ENCODE results near the gene RSPH9.
A peak's percentile ranks its signal among the peaks of the same experiment; 100 is the strongest.
"Not testable (repeated sequence)": the region's sequence is repeated elsewhere in the genome, so short reads cannot be mapped to it uniquely, and the experiment has no call there.

Gene RSPH9

DNA sequence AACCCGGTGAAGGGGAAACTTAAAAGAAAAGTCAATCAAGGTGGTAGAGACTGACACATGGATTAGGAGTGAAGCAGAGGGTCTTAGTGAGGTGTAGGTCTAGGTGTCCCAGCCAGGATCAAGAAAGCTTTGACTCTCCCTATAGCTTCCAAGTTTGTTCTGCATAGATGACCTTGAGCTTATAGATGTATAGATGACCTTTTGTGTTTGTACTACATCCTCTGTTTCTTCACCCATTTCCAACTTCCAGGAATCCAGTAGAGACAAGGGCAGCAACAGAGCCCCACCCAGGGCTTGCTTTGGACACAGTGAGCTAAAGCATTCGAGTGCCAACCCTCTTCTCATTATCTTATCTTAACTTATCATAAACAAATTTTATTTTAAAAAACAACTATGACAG lies 44.6 kb downstream of the RSPH9 start:
- no peak for DNase-seq

DNA sequence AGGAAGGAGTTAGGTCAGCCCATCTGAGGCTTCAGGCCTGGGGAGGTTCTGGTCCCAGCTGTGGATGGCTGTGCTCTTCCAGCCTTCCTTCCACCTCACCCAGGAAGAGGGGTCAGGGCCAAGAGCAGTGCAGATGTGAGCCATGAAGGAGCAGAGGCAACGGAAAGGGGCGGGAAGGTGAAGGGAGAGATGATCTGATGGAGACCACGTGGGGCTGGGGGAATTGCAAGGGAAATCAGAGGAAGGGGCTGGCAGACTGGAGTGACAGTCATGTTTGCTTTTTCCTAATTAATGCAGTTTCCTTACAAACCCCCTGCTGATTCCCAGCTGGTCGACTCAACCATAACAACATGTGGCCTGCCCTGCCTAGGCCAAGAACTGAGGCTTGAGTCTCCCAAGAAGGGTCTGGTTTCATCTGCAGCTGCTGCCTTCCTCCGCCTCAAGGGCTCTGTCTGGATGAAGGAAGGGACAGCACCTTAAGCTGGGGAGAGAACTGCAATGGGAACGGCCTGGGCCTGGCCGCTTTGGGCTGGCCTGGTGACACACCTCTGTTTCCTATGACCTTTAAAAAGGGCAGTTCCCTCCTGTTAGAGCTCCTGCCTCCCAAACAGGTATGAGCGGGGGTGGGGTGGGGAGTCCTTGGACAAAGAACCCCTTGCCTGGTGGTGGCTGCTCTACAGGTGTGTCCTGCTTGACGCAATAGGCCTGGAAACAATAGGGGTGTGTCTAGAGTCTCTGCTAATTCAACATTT lies 50.6 kb downstream of the RSPH9 start:
- DNase-seq: no peak

DNA sequence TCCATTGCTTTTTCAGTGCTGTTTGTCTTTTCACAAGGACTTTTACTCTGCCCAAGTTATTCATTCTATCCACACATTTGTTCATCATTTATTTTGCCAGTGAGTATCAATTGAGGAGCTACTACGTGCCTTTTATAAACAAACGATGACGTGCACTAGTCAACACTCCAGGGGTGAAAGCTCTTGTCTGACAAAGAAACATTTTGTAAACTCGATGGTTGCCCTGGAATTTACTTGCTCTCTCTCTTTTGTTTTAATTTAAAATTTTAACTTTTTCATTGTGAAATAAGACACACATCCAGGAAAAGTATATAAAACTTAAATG lies 51.1 kb downstream of the RSPH9 start:
- no peak for DNase-seq

DNA sequence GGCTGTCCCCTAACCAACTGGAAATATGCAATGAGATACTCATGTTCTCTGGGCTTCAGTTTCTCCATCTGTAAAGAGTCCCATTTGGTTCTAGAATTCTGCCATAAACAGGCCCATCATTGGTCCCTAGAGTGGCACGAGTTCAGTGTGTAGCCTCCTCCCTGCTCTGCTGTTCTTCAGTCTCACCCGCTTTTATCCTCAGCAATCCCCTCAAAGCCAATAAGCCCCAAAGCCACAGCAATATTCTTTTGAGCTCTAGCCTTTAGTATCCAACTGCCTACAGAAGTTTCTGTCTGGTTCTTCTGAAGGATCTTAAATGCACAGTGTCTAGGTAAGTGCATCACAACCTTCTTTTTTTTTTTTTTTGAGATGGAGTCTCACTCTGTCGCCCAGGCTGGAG lies 52.6 kb downstream of the RSPH9 start:
- no peak for DNase-seq

DNA sequence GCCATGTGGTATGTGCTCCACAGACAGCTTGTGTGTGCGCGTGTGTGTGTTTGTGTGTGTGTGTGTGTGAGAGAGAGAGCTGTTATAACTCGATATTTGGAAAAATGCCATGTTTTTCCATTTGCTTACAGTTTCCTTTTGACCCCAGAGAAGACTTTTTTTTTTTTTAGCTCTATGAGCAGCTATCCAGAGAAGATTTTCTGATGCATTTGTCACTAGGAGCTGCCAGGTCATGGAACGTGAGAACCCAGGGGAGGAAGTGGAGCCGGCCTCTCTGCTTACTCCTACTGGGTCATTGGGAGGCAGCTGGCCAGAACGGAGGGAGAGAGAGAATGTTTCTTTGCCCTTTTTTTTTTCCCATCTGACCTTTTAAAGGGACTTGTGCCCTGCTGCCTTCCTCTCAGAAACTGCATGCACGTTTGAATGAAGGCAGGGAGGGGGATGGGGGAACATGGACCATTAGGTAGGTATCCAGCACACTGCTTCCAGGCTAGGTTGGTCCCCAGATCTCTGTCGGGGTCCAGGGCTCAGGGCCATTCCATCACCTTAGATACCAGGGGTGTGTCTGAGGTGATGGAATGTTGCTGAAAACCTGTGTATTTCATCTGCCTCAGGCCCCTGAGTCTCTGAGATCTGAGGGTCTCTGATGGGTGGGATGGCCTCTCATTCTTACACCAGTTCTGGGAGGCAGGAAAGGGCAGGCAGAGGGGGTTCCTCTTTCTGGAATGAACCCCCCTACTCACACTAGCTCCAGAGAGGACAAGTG lies 53.9 kb downstream of the RSPH9 start:
- no peak for DNase-seq

- no peak for DNase-seq
These were observed 54.8 kb downstream of the RSPH9 start for GRCh38 chr6:43699564-43700186.

DNA sequence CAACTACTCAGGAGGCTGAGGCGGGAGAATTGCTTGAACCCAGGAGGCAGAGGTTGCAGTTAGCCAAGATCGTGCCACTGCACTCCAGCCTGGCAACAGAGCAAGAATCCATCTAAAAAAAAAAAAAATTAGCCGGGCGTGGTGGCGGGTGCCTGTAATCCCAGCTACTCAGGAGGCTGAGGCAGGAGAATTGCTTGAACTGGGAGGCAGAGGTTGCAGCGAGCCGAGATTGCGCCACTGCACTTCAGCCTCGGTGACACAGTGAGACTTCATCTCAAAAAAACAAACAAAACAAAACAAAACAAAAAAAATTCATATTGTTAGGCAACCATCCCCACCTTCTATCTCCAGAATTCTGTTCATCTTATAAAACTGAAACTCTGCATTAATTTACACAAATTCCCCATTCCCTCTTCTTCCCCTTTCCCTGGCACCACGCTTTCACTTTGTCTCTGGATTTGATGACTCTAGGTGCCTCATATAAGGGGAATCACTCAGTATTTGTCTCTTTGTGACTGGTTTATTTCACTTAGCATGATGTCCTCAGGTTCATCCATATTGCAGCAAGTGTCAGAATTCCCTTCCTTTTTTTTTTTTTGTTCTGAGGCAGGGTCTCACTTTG lies 56.2 kb downstream of the RSPH9 start:
- DNase-seq: not testable (repeated sequence)

DNA sequence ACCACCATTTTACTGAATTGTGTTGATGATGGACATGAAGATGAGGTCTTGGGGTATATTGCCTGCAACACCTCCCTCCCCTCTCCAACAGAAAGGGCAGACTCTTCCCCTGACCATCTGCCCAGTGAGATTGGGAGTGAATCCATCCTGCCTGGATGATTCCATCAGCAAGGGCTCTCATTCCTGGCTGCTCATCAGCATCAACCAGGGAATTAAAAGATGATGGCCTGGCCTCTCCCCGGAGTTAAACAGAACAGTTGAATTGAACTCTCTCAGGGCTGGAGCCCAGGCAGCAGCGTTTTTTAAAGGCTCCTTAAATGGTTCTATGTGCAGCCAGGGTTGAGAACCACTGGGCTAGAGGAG lies 57.3 kb downstream of the RSPH9 start:
- DNase-seq: no peak

DNA sequence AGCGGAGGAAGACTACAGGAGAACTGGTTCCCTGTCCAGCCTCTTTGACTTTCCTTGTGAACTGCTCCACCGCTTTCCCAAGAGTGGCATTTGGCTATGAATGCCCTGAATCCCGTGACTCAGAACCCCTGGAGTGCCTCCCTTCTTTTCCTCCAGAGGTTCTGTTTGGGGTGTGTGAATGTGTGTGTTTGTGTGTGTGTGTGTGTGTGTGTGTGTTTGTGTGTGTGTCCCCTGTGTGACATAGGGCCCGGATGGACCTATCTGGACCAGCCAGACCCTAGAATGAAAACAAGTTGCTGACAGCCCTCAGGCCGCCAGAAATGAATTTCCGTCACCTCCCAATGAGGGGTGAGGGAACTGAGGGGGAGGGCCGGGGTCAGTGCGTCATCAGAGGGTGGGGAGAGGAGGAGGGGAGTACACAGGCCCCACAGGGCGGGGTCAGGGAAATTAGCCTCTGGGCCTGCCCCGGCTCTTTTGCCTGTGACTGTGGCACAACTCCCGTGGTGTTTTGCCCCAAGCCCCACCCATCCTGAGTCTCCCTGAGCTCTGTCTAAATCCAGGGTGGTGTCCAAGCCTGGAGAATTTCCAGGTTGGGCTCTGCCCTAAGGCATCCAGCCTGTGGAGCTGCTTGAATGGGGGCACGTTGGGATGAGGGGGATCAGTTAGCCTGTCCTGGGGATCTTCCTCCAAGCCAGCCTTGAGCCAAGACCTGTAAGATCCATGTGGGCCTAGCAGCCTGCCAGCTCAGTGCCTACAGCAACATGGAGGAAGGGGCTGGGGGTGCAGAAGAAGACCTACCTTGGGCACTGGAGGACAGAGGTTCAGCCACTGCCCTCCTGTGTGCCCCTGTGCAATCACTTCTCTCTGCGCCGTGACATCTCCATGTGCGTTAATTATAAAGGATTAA lies 58.0 kb downstream of the RSPH9 start:
- DNase-seq: peak; percentile 73

DNA sequence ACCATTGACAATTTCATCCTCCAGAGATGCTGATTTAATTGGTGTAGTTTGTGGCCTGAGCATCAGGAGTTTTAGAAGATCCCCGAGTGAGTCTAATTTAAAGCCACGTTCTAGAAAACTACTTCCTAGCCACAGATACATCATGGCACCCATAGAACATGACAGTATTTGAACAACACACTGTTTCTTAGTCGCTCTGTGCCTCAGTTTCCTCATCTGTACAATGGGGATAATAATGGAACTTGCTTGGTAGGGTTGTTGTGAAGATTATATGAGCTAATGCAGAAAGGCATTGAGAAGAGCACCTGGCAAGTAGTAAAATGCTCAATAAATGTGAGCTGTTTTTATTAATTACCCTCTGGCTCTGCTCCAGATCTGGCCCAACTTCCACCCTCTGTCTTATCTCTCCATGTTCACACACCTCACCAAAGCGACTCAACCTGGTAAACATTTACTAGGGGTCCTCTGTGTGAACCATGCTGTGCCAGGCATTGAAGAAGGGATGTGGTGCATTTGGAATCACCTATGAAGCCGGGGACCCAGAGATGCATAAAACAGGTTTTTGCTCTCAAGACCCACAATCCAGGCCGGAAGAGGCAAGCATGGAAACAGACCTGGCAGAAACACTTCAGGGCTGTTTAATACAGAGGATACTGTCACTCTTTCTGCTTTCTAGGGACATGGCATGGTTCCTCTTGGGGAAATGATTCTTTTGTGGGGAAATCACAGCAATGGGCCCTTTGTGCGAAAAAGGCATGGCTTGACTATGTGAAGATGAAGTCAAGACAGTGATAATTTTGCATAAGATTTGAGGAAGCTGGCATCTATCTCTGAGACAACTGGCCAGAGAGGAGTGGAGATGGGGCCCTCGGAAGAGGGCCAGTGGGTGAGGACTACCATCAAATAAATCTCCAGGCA lies 58.9 kb downstream of the RSPH9 start:
- no peak for DNase-seq

DNA sequence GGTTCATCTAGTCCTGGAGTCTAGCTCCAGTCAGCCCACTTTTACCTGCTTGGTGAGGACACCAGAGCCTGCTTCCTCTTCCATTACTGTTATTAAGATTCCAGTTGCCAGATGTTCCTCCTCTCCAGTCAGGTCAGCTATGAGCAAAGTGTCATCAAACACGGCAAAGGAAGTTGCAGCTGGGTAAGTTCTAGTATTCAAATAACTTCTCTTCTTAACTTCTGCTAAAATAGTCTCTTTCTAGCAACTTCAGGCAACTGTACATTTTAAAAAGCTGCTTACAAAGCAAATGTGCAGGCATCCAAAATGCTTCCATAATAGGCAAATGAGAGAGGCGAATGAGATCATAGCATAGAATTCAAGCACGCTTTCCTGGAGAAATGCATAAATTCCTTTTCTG lies 61.2 kb downstream of the RSPH9 start:
- DNase-seq: no peak

GRCh38 chr6:43706788-43707187 lies 62.0 kb downstream of the RSPH9 start:
- DNase-seq: no peak

DNA sequence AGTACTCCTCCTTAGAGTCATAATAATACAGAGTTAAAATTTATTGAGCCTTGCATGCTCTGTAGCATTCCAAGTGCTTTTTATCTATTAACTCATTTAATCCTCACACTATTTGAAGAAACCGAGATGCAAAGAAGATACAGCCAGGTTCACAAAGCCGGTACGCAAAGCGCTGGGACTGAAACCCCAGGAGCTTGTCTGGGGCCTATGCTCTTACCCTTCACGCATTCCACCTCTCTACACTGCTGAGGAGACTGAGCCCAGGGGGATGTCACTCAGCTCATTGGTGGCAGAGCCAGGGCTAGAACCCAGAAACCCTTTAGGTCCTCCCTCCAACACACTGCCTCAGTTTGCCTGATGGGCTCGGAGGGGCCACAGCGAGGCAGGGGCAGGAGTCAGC lies 62.4 kb downstream of the RSPH9 start:
- DNase-seq: no peak

- DNase-seq: no peak
These were observed 62.9 kb downstream of the RSPH9 start for GRCh38 chr6:43707767-43708166.

- no peak for DNase-seq
These were observed 64.2 kb downstream of the RSPH9 start for GRCh38 chr6:43708860-43709653.

- DNase-seq: no peak
These were observed 64.9 kb downstream of the RSPH9 start for GRCh38 chr6:43709654-43710303.

- DNase-seq: no peak
These were observed 65.7 kb downstream of the RSPH9 start for GRCh38 chr6:43710576-43710975.

GRCh38 chr6:43712579-43712978 lies 67.7 kb downstream of the RSPH9 start:
- DNase-seq: no peak

DNA sequence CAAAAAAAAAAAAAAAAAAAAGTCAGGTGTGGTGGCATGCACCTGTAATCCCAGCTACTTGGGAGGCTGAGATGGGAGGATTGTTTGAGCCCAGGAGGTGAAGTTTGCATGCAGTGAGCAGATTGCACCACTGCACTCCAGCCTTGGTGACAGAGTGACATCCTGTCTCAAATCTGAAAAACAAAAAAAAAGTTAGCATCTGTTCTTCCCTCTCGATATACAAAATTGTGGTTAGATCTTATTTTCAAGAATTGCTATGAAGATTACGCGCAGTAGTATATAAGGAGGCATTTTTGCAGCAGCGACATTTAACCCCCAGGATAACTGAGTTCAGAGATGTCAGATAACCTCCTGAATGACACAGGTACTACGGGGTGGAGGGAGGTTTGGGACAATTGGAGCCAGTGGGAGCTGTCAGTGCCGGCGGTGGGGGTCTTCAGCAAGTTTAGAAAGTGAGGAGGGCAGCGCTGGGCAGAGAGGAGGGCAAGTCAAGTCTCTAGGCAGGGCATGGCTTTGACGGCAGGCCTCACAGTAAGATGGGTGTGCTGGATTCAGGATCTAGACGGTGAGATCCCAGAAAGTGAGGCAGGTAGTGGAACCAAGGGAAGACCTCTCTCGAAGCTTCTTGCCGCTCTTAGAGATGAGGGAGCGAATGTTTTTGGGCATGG lies 68.9 kb downstream of the RSPH9 start:
- no peak for DNase-seq

Measured in NCI-H1436 treated with DMSO at 0.1 percent for 48 hours (cell line).